H1 (cell line): ENCODE data around the gene BCL2L11. TPM values are rescaled to one million over a fixed set of nuclear protein-coding genes. Genes with fewer than 3 reads are reported as not detected.

Experiments
- CTCF ChIA-PET: fragments of 300-600 bp; sonication (Branson Sonifier 250); formaldehyde crosslinking; loops from one replicate; lab custom pipeline; 2021; ENCODE audit not compliant: partially characterized antibody; lab: Charles Lee
- POLR2A ChIA-PET: fragments of 300-600 bp; sonication (Branson Sonifier 250); formaldehyde crosslinking; loops from one replicate; lab custom pipeline; 2021; ENCODE audit warnings: inconsistent platforms; ENCODE audit not compliant: partially characterized antibody; lab: Charles Lee
- DNase-seq, 2 experiments: peaks; one replicate each; pipeline versions ENCODE4 v3.0.0 to v3.0.0-alpha.2; 2010 to 2022; ENCODE audit warnings: low spot score in 2 of 2, low read depth in 1 of 2, mixed read lengths in 1 of 2
- FAIRE-seq: peaks from 2 replicates; lab custom pipeline; 2011; peaks lifted over from hg19 to GRCh38; lab: Jason Lieb, UNC
- H2AFZ ChIP-seq: 2 replicates; pipeline ENCODE4 v1.8.1; 2012; ENCODE audit warnings: low read length, inconsistent platforms
- H2AK5ac ChIP-seq: 2 replicates; pipeline ENCODE4 v1.6.1; 2013; ENCODE audit warnings: low read depth, low read length
- H2BK120ac ChIP-seq: replicated peaks from 2 replicates; pipeline ENCODE3; 2013; ENCODE audit warnings: low read depth, low read length, inconsistent platforms
- H2BK12ac ChIP-seq: 2 replicates; pipeline ENCODE4 v1.6.1; 2013; ENCODE audit warnings: low read depth, low read length
- H2BK15ac ChIP-seq: 2 replicates; pipeline ENCODE4 v1.6.1; 2013; ENCODE audit warnings: low read length
- H2BK20ac ChIP-seq: 2 replicates; pipeline ENCODE4 v1.6.1; 2013; ENCODE audit warnings: low read length
- H2BK5ac ChIP-seq: 2 replicates; pipeline ENCODE4 v1.6.1; 2013; ENCODE audit warnings: low read depth, low read length
- H3K14ac ChIP-seq: 2 replicates; pipeline ENCODE4 v1.6.1; 2013; ENCODE audit warnings: inconsistent platforms; ENCODE audit not compliant: insufficient read length
- H3K18ac ChIP-seq: 2 replicates; pipeline ENCODE4 v1.6.1; 2013; ENCODE audit warnings: low read length; ENCODE audit errors: extremely low read depth
- H3K23ac ChIP-seq: 2 replicates; pipeline ENCODE4 v1.6.1; 2013; ENCODE audit warnings: inconsistent platforms; ENCODE audit not compliant: insufficient read length
- H3K23me2 ChIP-seq: 2 replicates; pipeline ENCODE4 v1.6.1; 2013; ENCODE audit warnings: low read depth, low read length
- H3K27ac ChIP-seq: 2 replicates; pipeline ENCODE4 v1.6.1; 2011; ENCODE audit warnings: low read depth, low read length, inconsistent platforms
- H3K27me3 ChIP-seq, 4 experiments: replicated peaks in 1 of 4; 1 replicate in 1 of 4; 2 replicates in 3 of 4; pipeline versions ENCODE4 v1.6.1 to v1.8.1; 2011 to 2013; ENCODE audit warnings: low read length in 3 of 4, mild to moderate bottlenecking in 3 of 4, inconsistent platforms in 2 of 4, mixed read lengths in 2 of 4, moderate library complexity in 1 of 4; ENCODE audit not compliant: control insufficient read depth in 3 of 4, insufficient read depth in 3 of 4; ENCODE audit errors: extremely low read depth in 1 of 4
- H3K36me3 ChIP-seq, 4 experiments: 2 replicates each; pipeline versions ENCODE4 v1.6.1 to v1.8.1; 2011 to 2013; ENCODE audit warnings: mild to moderate bottlenecking in 4 of 4, low read length in 3 of 4, moderate library complexity in 2 of 4, control low read depth in 1 of 4, inconsistent platforms in 1 of 4; ENCODE audit not compliant: insufficient read depth in 4 of 4, control insufficient read depth in 2 of 4
- H3K4ac ChIP-seq: replicated peaks from 2 replicates; pipeline ENCODE3; 2013; ENCODE audit warnings: low read length, low read depth, mixed read lengths, inconsistent platforms; ENCODE audit not compliant: insufficient read length
- H3K4me1 ChIP-seq, 4 experiments: replicated peaks in 1 of 4; 1 replicate in 1 of 4; 2 replicates in 3 of 4; pipeline versions ENCODE4 v1.6.1 to v1.8.1; 2011 to 2013; ENCODE audit warnings: low read length in 3 of 4, inconsistent platforms in 2 of 4, mixed read lengths in 1 of 4; ENCODE audit not compliant: insufficient read depth in 4 of 4, control insufficient read depth in 3 of 4
- H3K4me2 ChIP-seq, 2 experiments: 2 replicates each; pipeline versions ENCODE4 v1.6.1 to v1.8.1; 2011 to 2013; ENCODE audit warnings: low read depth in 2 of 2, low read length in 2 of 2, control low read depth in 1 of 2, inconsistent platforms in 1 of 2, mild to moderate bottlenecking in 1 of 2; ENCODE audit not compliant: insufficient read depth in 1 of 2
- H3K4me3 ChIP-seq, 4 experiments: fragments of 200-600, 300-600 bp in 1 of 4; sonication (generic), shearing (Covaris generic), sonication (Bioruptor Twin) in 1 of 4; 2 replicates each; pipeline versions ENCODE4 v1.5.1 to v1.8.1; 2011 to 2016; ENCODE audit warnings: low read length in 4 of 4, low read depth in 3 of 4, control low read depth in 2 of 4, inconsistent platforms in 2 of 4, mild to moderate bottlenecking in 2 of 4, mixed read lengths in 1 of 4, moderate library complexity in 1 of 4; ENCODE audit not compliant: insufficient read depth in 2 of 4; ENCODE audit errors: extremely low read depth in 1 of 4
- H3K56ac ChIP-seq: replicated peaks from 2 replicates; pipeline ENCODE3; 2013; ENCODE audit warnings: low read depth, mild to moderate bottlenecking, mixed read lengths, low read length, inconsistent platforms; ENCODE audit not compliant: insufficient read length
- H3K79me1 ChIP-seq: 2 replicates; pipeline ENCODE4 v1.6.1; 2013; ENCODE audit warnings: low read depth, low read length, control low read depth
- H3K79me2 ChIP-seq, 2 experiments: 2 replicates each; pipeline versions ENCODE4 v1.6.1 to v1.8.1; 2012 to 2013; ENCODE audit warnings: low read length in 2 of 2, mild to moderate bottlenecking in 2 of 2, inconsistent platforms in 1 of 2; ENCODE audit not compliant: insufficient read depth in 2 of 2, control insufficient read depth in 1 of 2
- H3K9ac ChIP-seq, 4 experiments: replicated peaks in 1 of 4; 1 replicate in 1 of 4; 2 replicates in 3 of 4; pipeline versions ENCODE4 v1.6.1 to v1.8.1; 2011 to 2013; ENCODE audit warnings: low read depth in 3 of 4, low read length in 3 of 4, control low read depth in 2 of 4, mild to moderate bottlenecking in 2 of 4, moderate library complexity in 2 of 4, inconsistent platforms in 1 of 4; ENCODE audit errors: extremely low read depth in 1 of 4
- H3K9me3 ChIP-seq, 2 experiments: 2 replicates each; pipeline versions ENCODE4 v1.6.1 to v1.8.1; 2012 to 2013; ENCODE audit warnings: mild to moderate bottlenecking in 2 of 2, moderate library complexity in 2 of 2, control low read depth in 1 of 2, inconsistent platforms in 1 of 2, low read depth in 1 of 2, low read length in 1 of 2, mixed read lengths in 1 of 2; ENCODE audit not compliant: insufficient read depth in 2 of 2
- H4K20me1 ChIP-seq, 2 experiments: replicated peaks in 1 of 2; 2 replicates each; pipeline versions ENCODE3 to v1.8.1; 2011 to 2013; ENCODE audit warnings: inconsistent platforms in 2 of 2, low read length in 2 of 2, mild to moderate bottlenecking in 1 of 2; ENCODE audit not compliant: insufficient read depth in 2 of 2, control insufficient read depth in 1 of 2
- H4K5ac ChIP-seq: 2 replicates; pipeline ENCODE4 v1.6.1; 2013; ENCODE audit warnings: low read length, low read depth, mixed read lengths, inconsistent platforms; ENCODE audit not compliant: insufficient read length
- H4K8ac ChIP-seq: 2 replicates; pipeline ENCODE4 v1.8.0; 2013; ENCODE audit warnings: mild to moderate bottlenecking, moderate library complexity, low read length, inconsistent platforms; ENCODE audit not compliant: insufficient read depth; ENCODE audit errors: extremely low read depth
- H4K91ac ChIP-seq: replicated peaks from 2 replicates; pipeline ENCODE3; 2013; ENCODE audit warnings: low read length, mixed read lengths, inconsistent platforms; ENCODE audit not compliant: insufficient read length
- CEBPB ChIP-seq: IDR thresholded peaks from 2 replicates; pipeline ENCODE4 v1.6.1; 2012; ENCODE audit warnings: low read depth, low read length
- EP300 ChIP-seq, 2 experiments: IDR thresholded peaks; 1 replicate in 1 of 2; 2 replicates in 1 of 2; pipeline ENCODE4 v1.6.1; 2011 to 2012; ENCODE audit warnings: low read depth in 2 of 2, low read length in 2 of 2, mild to moderate bottlenecking in 2 of 2, borderline replicate concordance in 1 of 2, inconsistent platforms in 1 of 2, moderate library complexity in 1 of 2
- FOSL1 ChIP-seq: IDR thresholded peaks from 2 replicates; pipeline ENCODE4 v1.6.1; 2011; ENCODE audit warnings: mild to moderate bottlenecking, low read depth, low read length, moderate library complexity; ENCODE audit not compliant: insufficient read depth
- JUND ChIP-seq: IDR thresholded peaks from 2 replicates; pipeline ENCODE4 v1.6.1; 2011; ENCODE audit warnings: mild to moderate bottlenecking, improper control_type of control experiment, low read length
- KDM1A ChIP-seq: fragments of 200-600, 300-600 bp; sonication (generic); IDR thresholded peaks from 2 replicates; pipeline ENCODE4 v1.7.1; 2016; ENCODE audit warnings: mild to moderate bottlenecking, low read length, borderline replicate concordance
- POLR2A ChIP-seq, 2 experiments: IDR thresholded peaks; 1 replicate in 1 of 2; 2 replicates in 1 of 2; pipeline ENCODE4 v1.6.1; 2011; ENCODE audit warnings: low read depth in 2 of 2, low read length in 2 of 2, mild to moderate bottlenecking in 2 of 2; ENCODE audit errors: control extremely low read depth in 1 of 2
- POLR2AphosphoS5 ChIP-seq: IDR thresholded peaks from 2 replicates; pipeline ENCODE4 v1.6.1; 2011; ENCODE audit warnings: low read depth, low read length
- RFX5 ChIP-seq: IDR thresholded peaks from 2 replicates; pipeline ENCODE4 v1.6.1; 2011; ENCODE audit warnings: low read depth, low read length, improper control_type of control experiment, borderline replicate concordance
- SIN3A ChIP-seq, 2 experiments: IDR thresholded peaks in 1 of 2; conservative IDR thresholded peaks in 1 of 2; 2 replicates each; pipeline ENCODE4 v1.6.1; 2011 to 2012; ENCODE audit warnings: low read length in 2 of 2, improper control_type of control experiment in 1 of 2, low read depth in 1 of 2, mild to moderate bottlenecking in 1 of 2
- SP4 ChIP-seq: IDR thresholded peaks from 2 replicates; pipeline ENCODE4 v1.6.1; 2012; ENCODE audit warnings: low read length, inconsistent platforms
- SUZ12 ChIP-seq: fragments of 200-600 bp; sonication (generic); IDR thresholded peaks from 2 replicates; pipeline ENCODE4 v1.6.1; 2012; ENCODE audit warnings: mild to moderate bottlenecking, inconsistent platforms, low read length, moderate library complexity, mixed read lengths
- TEAD4 ChIP-seq: IDR thresholded peaks from 2 replicates; pipeline ENCODE4 v1.6.1; 2012; ENCODE audit warnings: low read depth, low read length, inconsistent platforms, mixed read lengths
- WGBS, 2 experiments: shearing (Covaris generic) in 1 of 2; methylation state at CpG; one replicate each; pipeline versions ENCODE4 v1.1.6 to v1.1.7; 2013 to 2015; ENCODE audit warnings: low lambda C conversion rate in 2 of 2, mixed read lengths in 2 of 2, inconsistent platforms in 1 of 2, low coverage in 1 of 2, missing lambda C conversion rate in 1 of 2; ENCODE audit not compliant: insufficient replicate concordance in 2 of 2, insufficient coverage in 1 of 2, insufficient read length in 1 of 2; ENCODE audit errors: extremely low coverage in 1 of 2, missing lambda C conversion rate in 1 of 2; 5-methylcytosine and 5-hydroxymethylcytosine counted together
- polyA plus RNA-seq, 7 experiments: library from polyadenylated mRNA; depleted of rRNA in 3 of 7; stranded (reverse) in 5 of 7; unstranded in 2 of 7; fragments of >200 nt in 5 of 7; fragments of 200-250 nt in 2 of 7; gene quantifications; 1 replicate in 5 of 7; 2 replicates in 1 of 7; 4 replicates in 1 of 7; pipeline versions ENCODE4 v1.2.1 to v1.2.3, GENCODE V29; 2011 to 2013; ENCODE audit warnings: missing spikeins in 2 of 7, mixed read lengths in 2 of 7
- total RNA-seq: library from RNA; stranded (reverse); fragmentation: NEBNext Ultra II Directional; extraction: Animal tissue kit (Norgen Biotek cat#: 25700); gene quantifications from 2 replicates; pipeline ENCODE4 v1.2.1, GENCODE V29; 2021
- TF ChIP-seq, protein P1 (sequence below): IDR thresholded peaks from 2 replicates; pipeline ENCODE4 v1.6.1; 2012; ENCODE audit warnings: inconsistent platforms

BCL2L11 gene
- total and polyA plus RNA-seq, 2 of the 8 experiments (the other 6 are each of a cell fraction or from before 2014, with no cell fraction given): 7.5 to 22.9 TPM

- DNase-seq (no peak), FAIRE-seq (no peak)
- H3K56ac ChIP-seq: no peak overlapping the region
- no peak overlapping the region for H2BK12ac ChIP-seq
- 0 out of 7 replicates have a peak, but pooled peaks cover 0 to 5% (median 1%) of the 10 kb centered on the region in 4 experiments for H3K4me1 ChIP-seq
- no peak overlapping the region for H4K5ac ChIP-seq
- 96% methylated on average over 2 of the region's 2 CpGs; no CpG with 5 or more reads in 1 of the 2 experiments for WGBS, 2 experiments
- no peak overlapping the region for H4K8ac ChIP-seq
- H4K91ac ChIP-seq: no peak overlapping the region
- ChIA-PET CTCF (interaction anchor here (1.1 kb wide), 1 partner anchor 8 kb away, joined by 3 read pairs; no protein-coding TSS in a partner anchor), POLR2A (no interaction called here)
- peaks cover 0 to 74% of the 10 kb centered on the region in 2 experiments; a peak in 3 of 4 replicates for H3K79me2 ChIP-seq
- H3K23ac ChIP-seq: no peak overlapping the region
- H3K4me2 ChIP-seq: no peak overlapping the region
- H3K14ac ChIP-seq: no peak overlapping the region
- H3K9me3 ChIP-seq: no peaks in the 10 kb centered on the region
- H3K18ac ChIP-seq: no peak overlapping the region
- no peak overlapping the region for H3K27ac ChIP-seq
- H2AFZ ChIP-seq: no peak overlapping the region
- H3K4ac ChIP-seq: no peak overlapping the region
- no peak overlapping the region for H3K9ac ChIP-seq
- H3K4me3 ChIP-seq: no peak overlapping the region
- peaks cover 8 to 71% (median 31%) of the 10 kb centered on the region in 4 experiments for H3K36me3 ChIP-seq
- no peak overlapping the region for H2BK120ac ChIP-seq
- no peak overlapping the region for H2BK5ac ChIP-seq
- H2BK20ac ChIP-seq: no peak overlapping the region
- no peak overlapping the region for H2BK15ac ChIP-seq
- no peaks in the 10 kb centered on the region for H3K27me3 ChIP-seq
- H3K23me2 ChIP-seq: peaks cover 2% of the 10 kb centered on the region; the same call in 1 of the 2 replicates
- H3K79me1 ChIP-seq: peaks cover 2% of the 10 kb centered on the region; the same call in 1 of the 2 replicates
- H2AK5ac ChIP-seq: no peak overlapping the region
- H4K20me1 ChIP-seq: peaks cover 2 to 11% of the 10 kb centered on the region in 2 experiments
- TF ChIP-seq SIN3A (conservative IDR thresholded peaks at IDR 0.05 in 1 of 2, IDR thresholded peaks at IDR 0.05 in 1 of 2; ENCODE audit: low read depth in 1 of 2, low read length in 2 of 2): no peak
- TF ChIP-seq SP4: no peak
- no peak for TF ChIP-seq RFX5
- TF ChIP-seq KDM1A: no peak
- no peak for TF ChIP-seq POLR2AphosphoS5
- no peak for TF ChIP-seq SUZ12
- no peak for TF ChIP-seq EP300 (IDR thresholded peaks at IDR 0.05; ENCODE audit: borderline replicate concordance in 1 of 2, low read depth in 2 of 2, low read length in 2 of 2)
- no peak for TF ChIP-seq CEBPB
- no peak for TF ChIP-seq JUND
- TF ChIP-seq FOSL1: no peak
- no peak for TF ChIP-seq TEAD4
- TF ChIP-seq, protein P1, sequence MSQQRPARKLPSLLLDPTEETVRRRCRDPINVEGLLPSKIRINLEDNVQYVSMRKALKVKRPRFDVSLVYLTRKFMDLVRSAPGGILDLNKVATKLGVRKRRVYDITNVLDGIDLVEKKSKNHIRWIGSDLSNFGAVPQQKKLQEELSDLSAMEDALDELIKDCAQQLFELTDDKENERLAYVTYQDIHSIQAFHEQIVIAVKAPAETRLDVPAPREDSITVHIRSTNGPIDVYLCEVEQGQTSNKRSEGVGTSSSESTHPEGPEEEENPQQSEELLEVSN: no peak
- TF ChIP-seq POLR2A (IDR thresholded peaks at IDR 0.05; ENCODE audit: control extremely low read depth in 1 of 2, low read depth in 2 of 2, low read length in 2 of 2): no peak
Observed at GRCh38 chr2:111128096-111128495, 7.4 kb downstream of the BCL2L11 start.
